Activated gamma-delta T cell treated with Interleukin-2 at 50 U/mL for 16 hours (primary cell): ENCODE measurements around the gene TMEM120B.

Experiments
- DNase-seq: peaks from one replicate; pipeline ENCODE4 v3.0.0-alpha.2; 2020

Gene TMEM120B

GRCh38 chr12:121793838-121794533 is 81.4 kb downstream of the TMEM120B start:
- DNase-seq = peak; percentile 95

- DNase-seq = no peak
These were observed 82.0 kb downstream of the TMEM120B start for GRCh38 chr12:121794534-121795033.

GRCh38 chr12:121795034-121795968 is 82.7 kb downstream of the TMEM120B start:
- peak; percentile 86 for DNase-seq

- no peak for DNase-seq
These were observed 84.6 kb downstream of the TMEM120B start for GRCh38 chr12:121796855-121797751.

GRCh38 chr12:121797937-121798786 is 85.6 kb downstream of the TMEM120B start:
- DNase-seq = no peak

GRCh38 chr12:121798787-121799155 is 86.2 kb downstream of the TMEM120B start:
- DNase-seq = no peak

- peak; percentile 53 for DNase-seq
These were observed 86.7 kb downstream of the TMEM120B start for GRCh38 chr12:121799156-121799841.

GRCh38 chr12:121799842-121800693 is 87.5 kb downstream of the TMEM120B start:
- DNase-seq = peak; percentile 74

GRCh38 chr12:121800694-121801594 is 88.4 kb downstream of the TMEM120B start:
- peak; percentile 73 for DNase-seq

- DNase-seq = peak; percentile 53
These were observed 89.3 kb downstream of the TMEM120B start for GRCh38 chr12:121801595-121802484.

GRCh38 chr12:121802485-121802842 is 89.9 kb downstream of the TMEM120B start:
- no peak for DNase-seq

- peak; percentile 83 for DNase-seq
These were observed 90.5 kb downstream of the TMEM120B start for GRCh38 chr12:121802843-121803698.

GRCh38 chr12:121803861-121804416 is 91.4 kb downstream of the TMEM120B start, which contains the start of gene SETD1B:
Gene SETD1B, plus strand, starts transcription at chr12:121804009. Its CDS starts 729 bp downstream, at chr12:121804738.
- DNase-seq = no peak

GRCh38 chr12:121804417-121805111 is 92.0 kb downstream of the TMEM120B start:
- DNase-seq = peak; percentile 70

- DNase-seq = no peak
These were observed 92.8 kb downstream of the TMEM120B start for GRCh38 chr12:121805171-121806008.
